HG03103 (cell line): ENCODE measurements around the gene TAF11.
"Not testable (repeated sequence)": the region's sequence is repeated elsewhere in the genome, so short reads cannot be mapped to it uniquely, and the experiment has no call there.

ENCODE experiments used
- ATAC-seq: cut with Tn5 transposase; IDR thresholded peaks from one replicate; pipeline ENCODE4 v1.9.1; 2021; ENCODE audit warnings: low read depth; ENCODE audit not compliant: unreplicated experiment

The TAF11 gene

GRCh38 chr6:34887753-34888513 is at the start of gene TAF11:
Gene TAF11 (minus strand): TSS chr6:34888042. CDS start chr6:34887957, 85 bp downstream.
- ATAC-seq, result peak; percentile 75

GRCh38 chr6:34934516-34934915 is 46.7 kb upstream of the TAF11 start:
- ATAC-seq, result no peak

- ATAC-seq, result not testable (repeated sequence)
These were observed 44.4 kb upstream of the TAF11 start for GRCh38 chr6:34932202-34932601.

- no peak for ATAC-seq
These were observed 42.4 kb upstream of the TAF11 start for GRCh38 chr6:34930221-34930620.

GRCh38 chr6:34929241-34929978 is 41.6 kb upstream of the TAF11 start:
- ATAC-seq, result no peak

GRCh38 chr6:34928695-34929094 is 40.9 kb upstream of the TAF11 start:
- ATAC-seq, result no peak

GRCh38 chr6:34928220-34928619 is 40.4 kb upstream of the TAF11 start:
- no peak for ATAC-seq

- no peak for ATAC-seq
These were observed 38.8 kb upstream of the TAF11 start for GRCh38 chr6:34926655-34927054.

- ATAC-seq, result no peak
These were observed 37.2 kb upstream of the TAF11 start for GRCh38 chr6:34924831-34925625.

- no peak for ATAC-seq
These were observed 34.4 kb upstream of the TAF11 start for GRCh38 chr6:34922177-34922663.

- ATAC-seq, result no peak
These were observed 32.3 kb upstream of the TAF11 start for GRCh38 chr6:34920097-34920496.

- ATAC-seq, result no peak
These were observed 31.8 kb upstream of the TAF11 start for GRCh38 chr6:34919651-34920050.

GRCh38 chr6:34917626-34918285 is 29.9 kb upstream of the TAF11 start:
- ATAC-seq, result no peak

- no peak for ATAC-seq
These were observed 28.6 kb upstream of the TAF11 start for GRCh38 chr6:34916348-34916967.

GRCh38 chr6:34914358-34914757 is 26.5 kb upstream of the TAF11 start:
- ATAC-seq, result no peak

- ATAC-seq, result peak; percentile 68
These were observed 25.0 kb upstream of the TAF11 start for GRCh38 chr6:34912715-34913464.

- ATAC-seq, result no peak
These were observed 24.0 kb upstream of the TAF11 start for GRCh38 chr6:34911822-34912221.

- ATAC-seq, result no peak
These were observed 21.6 kb upstream of the TAF11 start for GRCh38 chr6:34909320-34909883.

GRCh38 chr6:34908194-34908593 is 20.4 kb upstream of the TAF11 start:
- no peak for ATAC-seq
